ENCODE data around the gene SPSB3.

Gene SPSB3

DNA sequence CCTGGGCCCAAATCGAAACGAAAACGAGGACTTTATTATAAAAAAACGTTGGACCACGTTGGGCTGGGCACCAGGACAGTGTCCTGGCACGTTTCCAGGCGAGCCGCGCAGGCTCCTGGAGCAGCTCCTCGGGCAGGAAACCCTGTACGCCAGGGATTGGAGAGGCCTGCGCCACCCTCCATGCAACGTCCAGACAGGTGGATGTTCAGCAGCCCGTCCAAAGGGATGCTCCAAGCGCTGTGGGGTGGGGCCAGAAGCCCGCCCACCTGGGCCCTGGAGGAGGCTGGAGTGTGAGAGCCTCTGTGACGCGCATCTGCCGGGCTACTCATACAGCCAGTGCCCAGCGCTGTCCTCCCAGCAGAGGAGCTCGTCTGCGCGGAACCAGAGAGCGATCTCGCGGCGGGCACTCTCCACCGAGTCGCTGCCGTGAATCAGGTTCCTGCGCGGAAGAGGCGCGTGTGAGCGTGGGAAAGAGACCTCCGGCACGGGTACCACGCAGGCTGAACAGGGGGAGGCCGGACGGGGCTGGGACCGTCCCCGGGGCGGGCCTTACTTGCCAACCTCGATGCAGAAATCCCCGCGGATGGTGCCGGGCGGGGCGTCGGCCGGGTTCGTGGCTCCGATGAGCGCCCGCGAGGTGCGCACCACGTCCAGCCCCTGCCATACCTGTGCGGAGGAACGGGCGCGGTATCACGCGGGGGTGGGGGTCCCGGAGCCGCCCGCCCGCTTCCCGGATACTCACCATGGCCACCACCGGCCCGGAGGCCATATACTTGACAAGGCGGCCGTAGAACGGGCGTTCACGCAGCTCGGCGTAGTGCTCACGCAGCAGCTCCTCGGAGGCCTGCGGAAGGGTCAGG lies 11.8 kb downstream of the SPSB3 start:
- H3K36me3 ChIP-seq = peaks cover 48% of the 10 kb centered on the region
- H3K9me3 ChIP-seq = no peaks in the 10 kb centered on the region
- peak overlapping the region; percentile 63 for H3K27ac ChIP-seq
- peaks cover 8% of the 10 kb centered on the region for H3K27me3 ChIP-seq
- peak overlapping the region; percentile 89 to 100 for H3K4me3 ChIP-seq (ENCODE audit: low read depth in 1 of 2, low read length in 1 of 2)
- TF ChIP-seq, protein P1, sequence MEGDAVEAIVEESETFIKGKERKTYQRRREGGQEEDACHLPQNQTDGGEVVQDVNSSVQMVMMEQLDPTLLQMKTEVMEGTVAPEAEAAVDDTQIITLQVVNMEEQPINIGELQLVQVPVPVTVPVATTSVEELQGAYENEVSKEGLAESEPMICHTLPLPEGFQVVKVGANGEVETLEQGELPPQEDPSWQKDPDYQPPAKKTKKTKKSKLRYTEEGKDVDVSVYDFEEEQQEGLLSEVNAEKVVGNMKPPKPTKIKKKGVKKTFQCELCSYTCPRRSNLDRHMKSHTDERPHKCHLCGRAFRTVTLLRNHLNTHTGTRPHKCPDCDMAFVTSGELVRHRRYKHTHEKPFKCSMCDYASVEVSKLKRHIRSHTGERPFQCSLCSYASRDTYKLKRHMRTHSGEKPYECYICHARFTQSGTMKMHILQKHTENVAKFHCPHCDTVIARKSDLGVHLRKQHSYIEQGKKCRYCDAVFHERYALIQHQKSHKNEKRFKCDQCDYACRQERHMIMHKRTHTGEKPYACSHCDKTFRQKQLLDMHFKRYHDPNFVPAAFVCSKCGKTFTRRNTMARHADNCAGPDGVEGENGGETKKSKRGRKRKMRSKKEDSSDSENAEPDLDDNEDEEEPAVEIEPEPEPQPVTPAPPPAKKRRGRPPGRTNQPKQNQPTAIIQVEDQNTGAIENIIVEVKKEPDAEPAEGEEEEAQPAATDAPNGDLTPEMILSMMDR (IDR thresholded peaks at IDR 0.05) = no peak
- peaks cover 35 to 51% of the 10 kb centered on the region in 2 experiments for H3K4me1 ChIP-seq (ENCODE audit: control insufficient read depth in 1 of 2, insufficient read depth in 1 of 2, low read depth in 1 of 2, low read length in 1 of 2)

DNA sequence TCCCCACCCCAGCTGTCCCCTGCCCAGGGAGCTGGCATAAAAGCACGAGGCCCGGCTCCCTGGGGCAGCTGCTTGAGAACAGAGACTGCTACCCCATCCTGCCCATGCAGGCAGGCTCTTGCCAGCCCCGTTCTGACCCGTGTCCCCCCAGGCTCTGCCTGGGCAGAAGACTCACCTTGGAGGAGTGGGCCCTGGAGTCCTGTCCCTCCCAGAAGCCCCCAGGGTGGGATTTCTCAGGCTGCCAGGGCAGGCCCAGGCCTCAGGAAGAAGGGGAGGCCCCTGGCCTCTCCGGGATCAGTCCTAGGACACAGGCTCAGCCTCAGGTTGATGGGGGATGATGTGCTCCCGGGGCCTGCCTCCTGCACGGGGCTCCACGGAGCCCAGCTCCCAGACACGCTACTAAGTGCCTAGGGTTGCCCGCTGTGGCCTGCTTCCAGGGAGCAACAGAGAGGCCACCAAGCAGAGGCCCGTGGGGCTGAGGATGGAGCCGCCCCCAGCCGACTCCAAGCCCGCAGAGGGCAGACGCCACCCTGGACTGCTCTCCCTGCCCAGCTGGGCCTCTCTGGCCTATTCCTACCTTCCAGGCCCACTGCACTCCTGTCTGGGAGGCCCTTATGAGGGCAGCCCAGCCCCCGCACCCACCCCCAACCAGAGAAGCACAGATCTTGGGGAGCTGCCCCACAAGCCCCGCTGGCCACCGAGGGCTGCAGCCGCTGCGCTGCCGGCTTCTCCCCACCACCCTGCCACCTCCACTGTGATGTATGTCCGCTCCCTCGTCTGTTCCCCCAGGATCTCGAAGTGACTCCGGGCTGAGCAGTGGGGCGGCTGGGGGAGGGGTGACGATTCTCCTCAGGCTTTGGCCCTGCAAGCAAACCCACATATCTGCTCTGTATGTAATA lies 12.7 kb downstream of the SPSB3 start:
- TF ChIP-seq, protein P1 (IDR thresholded peaks at IDR 0.05) = no peak
- Histone ChIP-seq H3K27ac (no peak overlapping the region), H3K9me3 (no peaks in the 10 kb centered on the region), H3K27me3 (peaks cover 8% of the 10 kb centered on the region), H3K4me1 (ENCODE audit: control insufficient read depth in 1 of 2, insufficient read depth in 1 of 2, low read depth in 1 of 2, low read length in 1 of 2) (peaks cover 32 to 45% of the 10 kb centered on the region in 2 experiments), H3K4me3 (ENCODE audit: low read depth in 1 of 2, low read length in 1 of 2) (no peak overlapping the region), H3K36me3 (peaks cover 50% of the 10 kb centered on the region)

DNA sequence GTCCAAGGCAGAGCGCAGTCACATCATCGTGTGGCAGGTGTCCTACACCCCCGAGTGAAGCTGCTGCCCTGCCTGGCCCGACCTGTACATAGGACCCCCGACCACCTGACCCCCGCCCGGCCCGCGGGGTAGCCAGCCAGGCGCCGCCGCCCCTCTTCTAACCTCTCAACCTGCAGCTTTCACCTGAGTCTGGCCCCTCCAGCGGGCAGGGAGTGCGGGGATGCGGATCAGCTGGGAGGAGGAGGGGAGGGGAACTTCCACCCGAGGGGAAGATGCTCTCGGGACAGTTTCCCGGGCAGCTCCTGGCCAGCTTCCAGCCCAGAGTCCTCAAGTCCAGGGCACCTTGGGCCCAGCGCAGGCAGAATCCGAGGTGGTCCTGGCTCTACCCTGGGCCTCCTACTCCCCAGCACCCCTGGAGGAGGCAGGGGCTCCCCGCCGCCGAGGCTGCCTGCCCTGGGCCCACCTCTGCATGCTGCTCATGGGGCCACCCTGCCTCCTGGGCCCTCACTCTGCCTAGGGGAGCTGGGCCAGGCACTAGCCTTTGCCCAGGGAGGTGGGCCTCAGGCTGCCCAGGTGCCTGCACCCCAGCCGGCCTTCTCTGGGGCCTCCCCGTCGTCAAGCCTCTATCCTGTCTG lies 13.5 kb downstream of the SPSB3 start:
- Histone ChIP-seq H3K27me3 (peaks cover 8% of the 10 kb centered on the region), H3K4me1 (ENCODE audit: control insufficient read depth in 1 of 2, insufficient read depth in 1 of 2, low read depth in 1 of 2, low read length in 1 of 2) (peaks cover 24 to 38% of the 10 kb centered on the region in 2 experiments), H3K9me3 (no peaks in the 10 kb centered on the region), H3K27ac (no peak overlapping the region), H3K36me3 (peaks cover 58% of the 10 kb centered on the region), H3K4me3 (ENCODE audit: low read depth in 1 of 2, low read length in 1 of 2) (no peak overlapping the region)
- TF ChIP-seq, protein P1 (IDR thresholded peaks at IDR 0.05) = no peak

DNA sequence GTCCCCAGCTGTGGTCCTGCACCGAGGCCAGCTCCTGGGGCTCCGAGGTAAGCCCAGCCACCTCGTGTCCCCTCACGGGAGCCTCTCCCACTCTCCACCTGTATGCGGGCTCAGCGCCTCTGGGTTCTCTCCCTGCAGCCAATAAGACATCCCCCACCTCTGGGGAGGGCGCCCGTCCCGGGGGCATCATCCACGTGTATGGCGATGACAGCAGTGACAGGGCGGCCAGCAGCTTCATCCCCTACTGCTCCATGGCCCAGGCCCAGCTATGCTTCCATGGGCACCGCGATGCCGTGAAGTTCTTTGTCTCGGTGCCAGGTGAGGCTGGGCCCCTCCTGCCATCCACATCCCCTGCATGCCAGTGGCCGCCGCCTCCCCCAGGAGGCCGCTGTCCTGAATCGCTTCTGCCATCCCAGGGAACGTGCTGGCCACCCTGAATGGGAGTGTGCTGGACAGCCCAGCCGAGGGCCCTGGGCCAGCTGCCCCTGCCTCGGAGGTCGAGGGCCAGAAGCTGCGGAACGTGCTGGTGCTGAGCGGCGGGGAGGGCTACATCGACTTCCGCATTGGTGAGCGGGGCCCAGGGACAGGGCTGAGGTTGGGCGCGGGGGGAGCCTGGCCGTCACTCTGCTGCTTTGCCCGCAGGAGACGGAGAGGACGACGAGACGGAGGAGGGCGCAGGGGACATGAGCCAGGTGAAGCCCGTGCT lies 14.2 kb downstream of the SPSB3 start:
- peaks cover 21 to 31% of the 10 kb centered on the region in 2 experiments for H3K4me1 ChIP-seq (ENCODE audit: control insufficient read depth in 1 of 2, insufficient read depth in 1 of 2, low read depth in 1 of 2, low read length in 1 of 2)
- no peaks in the 10 kb centered on the region for H3K9me3 ChIP-seq
- H3K36me3 ChIP-seq = peaks cover 65% of the 10 kb centered on the region
- H3K27ac ChIP-seq = no peak overlapping the region
- TF ChIP-seq, protein P1 (IDR thresholded peaks at IDR 0.05) = no peak
- H3K27me3 ChIP-seq = peaks cover 8% of the 10 kb centered on the region
- no peak overlapping the region for H3K4me3 ChIP-seq (ENCODE audit: low read depth in 1 of 2, low read length in 1 of 2)

All from neutrophil (primary cell).